Measurements from ENCODE around the gene ATP2B2.

ATP2B2 gene

GRCh38 chr3:10286596-10287295 lies 218.6 kb downstream of the ATP2B2 start:
- DNase-seq (ENCODE audit: low read depth in 1 of 2, low spot score in 1 of 2): no peak

DNA sequence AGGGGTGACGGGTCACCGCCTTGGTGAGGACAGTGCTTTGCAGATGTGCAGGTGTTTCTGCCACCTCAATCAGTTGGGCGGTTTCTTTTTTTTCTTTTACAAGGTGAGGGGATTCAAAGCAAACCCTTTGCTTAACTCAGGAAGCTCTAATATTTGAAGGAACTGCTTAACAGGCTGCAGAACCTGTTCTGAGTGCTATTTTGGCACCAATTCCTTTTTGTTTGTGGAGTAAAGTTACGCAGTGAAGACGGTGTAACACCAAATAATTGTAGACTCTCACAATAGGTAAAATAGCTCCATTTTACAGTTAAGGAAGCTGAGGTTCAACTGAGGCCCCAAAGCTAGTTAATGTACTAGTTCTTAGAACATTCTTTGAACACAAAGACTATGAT lies 219.3 kb downstream of the ATP2B2 start:
- DNase-seq (ENCODE audit: low read depth in 1 of 2, low spot score in 1 of 2): no peak

- DNase-seq (ENCODE audit: low read depth in 1 of 2, low spot score in 1 of 2): no peak
Observed at GRCh38 chr3:10285272-10286132, 219.9 kb downstream of the ATP2B2 start.

DNA sequence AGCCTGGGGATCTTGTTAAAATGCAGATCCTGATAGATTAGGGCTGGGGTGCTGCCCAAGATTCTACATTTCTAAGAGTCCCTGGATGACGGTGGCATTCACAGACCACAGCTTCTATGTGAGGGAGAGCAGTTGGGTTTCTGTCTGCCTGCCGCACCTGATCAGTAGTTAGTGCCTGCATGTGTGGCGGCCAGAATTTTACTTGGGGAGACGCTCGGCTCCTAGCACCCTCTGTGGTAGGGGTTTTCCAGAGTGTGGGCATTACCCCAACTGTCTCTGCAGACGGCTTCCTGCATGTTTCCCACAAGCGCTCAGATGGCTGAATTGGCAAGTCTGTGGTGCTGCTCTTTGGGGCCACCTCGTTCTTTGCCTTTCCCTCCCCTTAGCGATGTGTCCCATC lies 220.9 kb downstream of the ATP2B2 start:
- peak; percentile 10 to 15 for DNase-seq (ENCODE audit: low read depth in 1 of 2, low spot score in 1 of 2)

- DNase-seq (ENCODE audit: low read depth in 1 of 2, low spot score in 1 of 2): no peak
Observed at GRCh38 chr3:10283638-10284037, 221.7 kb downstream of the ATP2B2 start.

GRCh38 chr3:10281951-10282350 lies 223.4 kb downstream of the ATP2B2 start:
- DNase-seq (ENCODE audit: low read depth in 1 of 2, low spot score in 1 of 2): no peak

DNA sequence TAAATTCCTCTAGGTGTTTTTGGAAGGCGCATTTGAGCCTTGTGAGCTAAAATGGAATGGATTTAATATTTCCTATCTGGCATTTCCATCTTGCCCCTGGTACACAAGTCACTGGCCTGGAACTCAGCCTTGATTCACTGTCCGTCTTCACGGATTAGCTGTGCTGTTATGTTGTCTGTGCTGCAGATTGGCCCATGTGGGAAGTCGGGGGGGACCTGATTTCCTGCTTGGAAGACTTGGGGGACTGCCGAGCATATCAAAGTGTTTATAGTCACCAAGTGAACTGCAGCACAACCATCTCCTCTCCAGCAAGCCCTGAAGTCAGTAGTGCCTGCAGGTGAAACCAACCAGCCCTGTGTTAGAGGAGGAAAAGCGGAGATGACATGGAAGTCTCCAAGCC lies 224.8 kb downstream of the ATP2B2 start:
- no peak for DNase-seq (ENCODE audit: low read depth in 1 of 2, low spot score in 1 of 2)

DNA sequence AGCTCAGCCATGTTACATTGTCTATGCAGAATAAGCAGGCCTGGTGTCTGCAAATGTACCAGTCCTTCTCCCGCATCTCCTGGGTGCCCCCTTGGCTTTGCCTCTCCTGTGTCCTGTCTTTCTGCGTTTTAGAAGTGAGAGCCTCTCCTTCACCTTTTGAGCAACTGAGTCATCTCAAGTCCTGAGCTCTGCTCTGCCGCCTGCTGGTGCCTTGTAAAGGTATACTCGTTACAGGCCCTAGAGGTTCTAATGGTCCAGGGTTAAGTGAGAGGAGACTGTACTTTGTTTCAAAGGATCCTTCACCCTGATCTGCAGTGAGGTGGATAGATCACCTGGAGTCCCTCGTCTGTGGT lies 225.2 kb downstream of the ATP2B2 start:
- no peak for DNase-seq (ENCODE audit: low read depth in 1 of 2, low spot score in 1 of 2)

- DNase-seq (ENCODE audit: low read depth in 1 of 2, low spot score in 1 of 2): no peak
Observed at GRCh38 chr3:10279384-10280176, 225.8 kb downstream of the ATP2B2 start.

DNA sequence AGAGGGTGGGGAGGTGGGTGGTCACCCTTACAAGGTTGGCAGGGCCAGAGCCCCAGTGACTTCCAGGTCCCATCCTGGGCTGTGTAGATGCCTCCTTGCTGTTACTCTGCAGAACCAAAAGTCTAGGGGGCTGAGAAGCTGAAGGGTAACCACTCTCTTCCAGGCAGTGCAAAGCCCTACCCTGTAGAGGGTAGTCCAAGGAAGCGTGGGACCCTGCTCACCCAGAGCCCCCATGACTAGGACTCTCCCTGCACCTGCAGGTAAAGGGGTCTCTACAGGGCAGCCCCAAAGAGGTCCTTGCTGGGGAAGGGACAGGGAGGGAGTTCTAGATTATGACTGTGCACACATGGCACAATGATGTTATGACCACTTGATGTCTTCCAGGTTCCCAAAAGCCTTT lies 226.9 kb downstream of the ATP2B2 start:
- DNase-seq (ENCODE audit: low read depth in 1 of 2, low spot score in 1 of 2): no peak

GRCh38 chr3:10277115-10277625 lies 228.2 kb downstream of the ATP2B2 start:
- no peak for DNase-seq (ENCODE audit: low read depth in 1 of 2, low spot score in 1 of 2)

- no peak for DNase-seq (ENCODE audit: low read depth in 1 of 2, low spot score in 1 of 2)
Observed at GRCh38 chr3:10274601-10275000, 230.8 kb downstream of the ATP2B2 start.

Data from stimulated activated CD4-positive, alpha-beta T cell treated with anti-CD3 and anti-CD28 coated beads, Interleukin-15, amount 100 ng/mL, for 1 hour (primary cell).